T47D (cell line): Measurements from ENCODE around the gene SPIRE2.
A peak's percentile ranks its signal among the peaks of the same experiment; 100 is the strongest.
"Not testable (repeated sequence)": the region's sequence is repeated elsewhere in the genome, so short reads cannot be mapped to it uniquely, and the experiment has no call there.

ENCODE experiments used
- DNase-seq, 2 experiments: peaks; one replicate each; pipeline versions ENCODE4 v3.0.0 to v3.0.0-alpha.2; 2011 to 2012; ENCODE audit warnings: low read depth in 1 of 2, low spot score in 1 of 2
- JUND ChIP-seq: IDR thresholded peaks from 2 replicates; pipeline ENCODE4 v1.6.1; 2012; ENCODE audit warnings: low read depth
- in situ Hi-C: cut with HindIII; loops from 2 replicates; pipeline ENCODE4 v1.10.0; 2016; ENCODE audit warnings: low sequenced_read_pairs, low pct_unique_long_range_greater_than_20kb

Gene SPIRE2

DNA sequence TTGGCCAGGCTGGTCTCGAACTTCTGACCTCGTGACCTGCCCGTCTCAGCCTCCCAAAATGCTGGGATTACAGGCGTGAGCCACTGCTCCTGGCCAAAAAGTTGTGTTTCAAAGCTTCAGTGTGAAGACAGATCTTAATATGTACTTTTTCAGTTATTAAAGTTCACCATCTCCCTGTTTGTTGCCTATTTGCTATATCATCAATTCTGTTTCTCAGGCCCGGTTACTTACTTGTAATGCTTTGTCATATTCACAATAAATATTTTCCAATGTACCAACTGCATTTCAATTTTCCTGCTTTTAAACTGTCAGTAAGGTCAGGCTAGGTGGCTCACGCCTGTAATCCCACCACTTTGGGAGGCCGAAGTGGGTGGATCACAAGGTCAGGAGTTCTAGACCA, 34.3 kb upstream of the SPIRE2 start:
- no peak for DNase-seq
- in situ Hi-C loops, result no loop called here
- no peak for TF ChIP-seq JUND

DNA sequence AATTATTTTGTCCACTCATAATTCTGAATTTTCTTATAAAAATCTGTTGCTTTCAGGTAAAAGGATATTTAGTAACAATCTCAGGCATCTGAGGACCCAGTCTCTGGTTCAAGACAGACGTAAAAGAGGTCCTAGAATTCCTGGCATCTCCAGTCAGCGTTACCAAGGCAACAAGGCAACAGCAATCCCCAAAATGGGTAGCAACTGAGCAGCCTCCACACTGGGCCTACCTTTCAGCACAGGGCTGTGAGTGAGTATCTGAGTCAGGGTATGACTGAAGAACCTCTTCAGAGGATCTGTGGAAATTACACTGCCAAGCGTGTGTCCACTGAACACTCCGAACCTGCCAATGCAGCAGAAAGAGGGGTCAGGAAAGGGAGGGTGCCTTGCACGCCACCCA, 32.6 kb upstream of the SPIRE2 start:
- TF ChIP-seq JUND, result no peak
- in situ Hi-C loops, result no loop called here
- DNase-seq, result no peak

DNA sequence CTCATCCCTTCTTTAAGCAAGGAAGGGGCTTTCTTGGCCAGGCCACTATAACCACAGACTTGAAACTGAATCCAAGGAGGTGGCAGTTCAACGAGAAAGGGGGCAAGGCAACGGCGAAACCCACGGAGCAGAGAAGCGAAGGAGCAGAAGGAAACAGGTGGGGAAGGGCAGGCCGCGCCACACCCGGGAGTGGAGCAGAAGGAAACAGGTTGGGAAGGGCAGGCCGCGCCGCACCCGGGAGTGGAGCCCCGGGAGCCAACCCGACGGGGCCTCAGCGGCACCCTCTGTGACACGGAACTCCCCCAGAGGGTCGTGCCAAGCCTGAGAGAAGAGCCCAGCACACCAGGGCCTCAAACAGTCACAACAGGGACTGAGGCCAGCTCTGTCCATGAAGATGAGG, 32.2 kb upstream of the SPIRE2 start:
- DNase-seq, result no peak
- in situ Hi-C loops, result no loop called here
- no peak for TF ChIP-seq JUND

DNA sequence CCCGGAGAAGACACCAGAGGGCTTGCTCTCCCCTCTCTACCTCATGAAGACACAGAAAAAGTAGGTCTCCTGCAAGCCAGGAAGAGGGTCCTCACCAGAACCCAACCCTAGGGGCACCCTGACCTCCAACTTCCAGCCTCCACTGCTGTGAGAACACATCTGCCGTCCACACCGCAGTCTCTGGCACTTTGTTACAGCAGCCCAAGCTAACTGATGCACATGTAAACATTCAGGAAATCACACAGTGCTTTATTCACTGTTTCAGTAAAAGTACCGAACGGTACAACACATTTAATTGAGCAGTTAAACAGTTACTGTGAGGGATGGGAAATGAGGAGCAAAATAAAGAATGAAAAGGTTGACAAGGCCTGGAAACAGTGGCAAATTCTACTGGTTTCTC, 30.1 kb upstream of the SPIRE2 start:
- no peak for DNase-seq
- no peak for TF ChIP-seq JUND
- in situ Hi-C loops, result no loop called here

- in situ Hi-C loops, result no loop called here
- TF ChIP-seq JUND, result no peak
- DNase-seq, result no peak
Observed at GRCh38 chr16:89798832-89799370, 29.4 kb upstream of the SPIRE2 start.

GRCh38 chr16:89801800-89802199, 26.5 kb upstream of the SPIRE2 start:
- in situ Hi-C loops, result no loop called here
- no peak for DNase-seq
- no peak for TF ChIP-seq JUND

DNA sequence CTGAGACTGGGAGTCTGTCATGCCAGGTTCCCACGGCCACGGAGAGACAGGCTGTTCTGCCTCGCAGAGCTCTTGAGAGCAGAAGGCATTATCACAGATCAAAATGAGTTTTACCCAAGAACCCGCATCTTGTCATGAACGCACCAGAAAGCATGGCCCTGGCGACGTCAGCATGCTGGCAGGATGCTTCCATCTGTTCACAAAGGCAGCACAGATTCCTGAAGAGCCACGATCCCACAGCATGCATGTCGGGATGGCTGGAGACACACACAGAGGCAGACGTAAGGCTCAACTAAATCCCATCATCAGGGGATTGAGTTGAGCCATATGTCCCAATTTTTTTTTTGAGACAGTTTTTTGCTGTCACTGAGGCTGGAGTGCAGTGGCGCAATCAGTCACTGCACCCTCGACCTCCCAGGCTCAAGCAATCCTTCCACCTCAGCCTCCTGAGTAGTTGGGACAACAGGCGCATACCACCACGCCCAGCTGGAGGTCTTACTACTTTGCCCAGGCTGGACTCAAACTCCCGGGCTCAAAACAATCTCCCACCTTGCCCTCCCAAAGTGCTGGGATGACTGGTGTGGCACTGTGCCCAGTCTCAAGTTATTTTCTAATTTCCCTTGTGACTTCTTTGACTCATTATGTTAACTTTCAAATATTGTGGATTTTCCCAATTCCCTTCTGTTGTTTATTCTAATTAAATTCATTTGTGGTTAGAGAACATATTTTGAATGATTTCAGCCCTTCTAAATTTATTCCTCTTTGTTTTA, 23.0 kb upstream of the SPIRE2 start:
- TF ChIP-seq JUND, result no peak
- in situ Hi-C loops, result no loop called here
- no peak for DNase-seq

DNA sequence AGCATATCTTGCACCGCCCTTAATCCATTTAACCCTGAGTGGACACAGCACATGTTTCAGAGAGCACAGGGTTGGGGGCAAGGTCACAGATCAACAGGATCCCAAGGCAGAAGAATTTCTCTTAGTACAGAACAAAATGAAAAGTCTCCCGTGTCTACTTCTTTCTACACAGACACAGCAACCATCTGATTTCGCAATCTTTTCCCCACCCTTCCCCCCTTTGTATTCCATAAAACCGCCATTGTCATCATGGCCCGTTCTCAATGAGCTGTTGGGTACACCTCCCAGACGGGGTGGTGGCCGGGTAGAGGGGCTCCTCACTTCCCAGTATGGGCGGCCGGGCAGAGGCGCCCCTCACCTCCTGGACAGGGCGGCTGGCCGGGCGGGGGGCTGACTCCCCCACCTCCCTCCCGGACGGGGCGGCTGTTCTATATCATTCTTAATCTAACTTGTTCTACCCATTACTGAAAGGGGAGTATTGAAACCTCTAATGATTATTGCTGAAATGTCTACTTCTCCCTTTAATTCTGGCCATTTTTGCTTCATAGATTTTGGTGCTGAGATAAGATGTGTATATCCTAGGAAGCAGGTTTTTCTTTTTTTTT, 21.6 kb upstream of the SPIRE2 start:
- not testable (repeated sequence) for DNase-seq

GRCh38 chr16:89808475-89808874, 19.8 kb upstream of the SPIRE2 start:
- in situ Hi-C loops, result no loop called here
- TF ChIP-seq JUND, result no peak
- DNase-seq, result no peak

More for the DNA sequence above, 21.6 kb upstream of the SPIRE2 start:
- in situ Hi-C loops, result not testable (repeated sequence)

- in situ Hi-C loops, result no loop called here
- no peak for TF ChIP-seq JUND
- DNase-seq, result no peak
Observed at GRCh38 chr16:89811321-89811720, 17.0 kb upstream of the SPIRE2 start.

DNA sequence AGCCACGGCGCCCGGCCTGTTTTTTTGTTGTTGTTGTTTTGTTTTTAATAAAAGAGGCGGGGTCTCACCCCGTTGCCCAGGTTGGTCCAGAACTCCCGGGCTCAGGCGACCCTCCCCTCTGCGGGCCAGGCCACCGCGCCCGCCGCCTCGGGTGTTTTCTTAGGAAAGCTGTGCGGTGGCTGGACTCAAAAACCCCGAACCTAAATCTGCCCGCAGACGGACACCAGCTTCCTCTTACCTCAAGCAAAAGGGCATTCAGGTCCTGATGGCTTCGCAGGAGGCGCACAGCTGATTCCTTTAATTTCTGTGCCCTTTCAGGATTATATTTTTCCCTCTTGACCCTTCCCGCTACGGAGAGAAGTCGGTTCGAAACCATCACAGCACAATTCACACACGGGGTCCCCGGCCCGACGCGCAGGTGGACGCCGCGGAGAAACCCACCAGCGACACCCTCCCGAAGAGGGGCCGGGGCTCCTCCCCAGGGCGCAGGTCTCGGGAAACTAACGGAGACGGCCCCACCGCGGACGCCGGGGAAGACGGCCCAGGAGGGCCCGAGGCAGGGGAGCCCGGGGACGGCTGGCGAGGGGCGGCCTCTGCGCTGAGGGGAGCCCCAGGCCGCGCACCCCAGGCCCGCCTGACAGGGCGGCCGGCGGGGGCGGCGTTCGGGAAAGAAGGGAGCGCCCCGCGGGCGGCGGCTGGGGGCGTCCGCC, 12.5 kb upstream of the SPIRE2 start:
- no peak for DNase-seq

DNA sequence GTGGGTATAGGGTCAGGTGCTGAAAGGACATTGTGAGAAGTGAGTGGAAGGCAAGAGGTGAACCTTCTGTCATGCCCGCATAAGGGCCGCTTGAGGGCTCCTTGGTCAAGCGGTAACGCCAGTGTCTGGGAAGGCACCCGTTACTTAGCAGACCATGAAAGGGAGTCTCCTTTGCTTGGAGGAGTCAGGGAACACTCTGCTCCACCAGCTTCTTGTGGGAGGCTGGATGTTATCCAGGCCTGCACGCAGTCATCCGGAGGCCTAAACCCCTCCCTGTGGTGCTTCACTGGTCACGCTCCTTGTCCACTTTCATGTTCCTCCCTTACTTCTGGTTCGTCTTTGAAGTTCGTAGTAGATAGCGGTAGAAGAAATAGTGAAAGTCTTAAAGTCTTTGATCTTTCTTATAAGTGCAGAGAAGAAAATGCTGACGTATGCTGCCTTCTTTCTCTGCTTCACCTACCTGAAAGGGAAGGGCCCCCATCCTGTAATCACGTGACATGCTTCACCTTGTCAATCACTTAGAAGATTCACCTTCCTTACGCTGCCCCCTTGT, 9.3 kb upstream of the SPIRE2 start:
- peak in 1 of 2 experiments; percentile 41 for DNase-seq
- in situ Hi-C loops, result not testable (repeated sequence)

More for the DNA sequence above, 12.5 kb upstream of the SPIRE2 start:
- TF ChIP-seq JUND, result no peak
- in situ Hi-C loops, result no loop called here

- in situ Hi-C loops, DNase-seq: not testable (repeated sequence)
Observed at GRCh38 chr16:89819448-89819847, 8.8 kb upstream of the SPIRE2 start.
